Stomach (tissue), 4 donors: ENCODE data around the gene SLC35E2B.
"Not testable (repeated sequence)": the region's sequence is repeated elsewhere in the genome, so short reads cannot be mapped to it uniquely, and the experiment has no call there.

Source experiments
- POLR2A ChIP-seq, 4 donors: fragments of 450-650 bp; IDR thresholded peaks; one replicate each; pipeline ENCODE4 v1.6.1; 2016; ENCODE audit warnings: antibody characterized with exemption in 4 of 4, control low read depth in 2 of 4, mild to moderate bottlenecking in 1 of 4, moderate library complexity in 1 of 4
- POLR2AphosphoS5 ChIP-seq, 3 donors: sonication (generic); formaldehyde crosslinking; IDR thresholded peaks; one replicate each; pipeline ENCODE4 v1.6.1; 2016; ENCODE audit warnings: antibody characterized with exemption in 3 of 3
- TF ChIP-seq, protein P1 (sequence below), 7 experiments: fragments of 450-650 bp in 4 of 7; fragments of 200-600 bp in 3 of 7; sonication (generic) in 3 of 7; IDR thresholded peaks; one replicate each; pipeline ENCODE4 v1.5.1; 2016 to 2019; ENCODE audit warnings: antibody characterized with exemption in 7 of 7, control low read depth in 2 of 7, mild to moderate bottlenecking in 1 of 7

GRCh38 chr1:1633409-1633808 lies 59.2 kb downstream of the SLC35E2B start:
- not testable (repeated sequence) for TF ChIP-seq POLR2AphosphoS5, POLR2A (IDR thresholded peaks at IDR 0.05)
- TF ChIP-seq, protein P1, sequence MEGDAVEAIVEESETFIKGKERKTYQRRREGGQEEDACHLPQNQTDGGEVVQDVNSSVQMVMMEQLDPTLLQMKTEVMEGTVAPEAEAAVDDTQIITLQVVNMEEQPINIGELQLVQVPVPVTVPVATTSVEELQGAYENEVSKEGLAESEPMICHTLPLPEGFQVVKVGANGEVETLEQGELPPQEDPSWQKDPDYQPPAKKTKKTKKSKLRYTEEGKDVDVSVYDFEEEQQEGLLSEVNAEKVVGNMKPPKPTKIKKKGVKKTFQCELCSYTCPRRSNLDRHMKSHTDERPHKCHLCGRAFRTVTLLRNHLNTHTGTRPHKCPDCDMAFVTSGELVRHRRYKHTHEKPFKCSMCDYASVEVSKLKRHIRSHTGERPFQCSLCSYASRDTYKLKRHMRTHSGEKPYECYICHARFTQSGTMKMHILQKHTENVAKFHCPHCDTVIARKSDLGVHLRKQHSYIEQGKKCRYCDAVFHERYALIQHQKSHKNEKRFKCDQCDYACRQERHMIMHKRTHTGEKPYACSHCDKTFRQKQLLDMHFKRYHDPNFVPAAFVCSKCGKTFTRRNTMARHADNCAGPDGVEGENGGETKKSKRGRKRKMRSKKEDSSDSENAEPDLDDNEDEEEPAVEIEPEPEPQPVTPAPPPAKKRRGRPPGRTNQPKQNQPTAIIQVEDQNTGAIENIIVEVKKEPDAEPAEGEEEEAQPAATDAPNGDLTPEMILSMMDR (IDR thresholded peaks at IDR 0.05), result not testable (repeated sequence)
